ENCODE results near the gene USP20.

Gene USP20

DNA sequence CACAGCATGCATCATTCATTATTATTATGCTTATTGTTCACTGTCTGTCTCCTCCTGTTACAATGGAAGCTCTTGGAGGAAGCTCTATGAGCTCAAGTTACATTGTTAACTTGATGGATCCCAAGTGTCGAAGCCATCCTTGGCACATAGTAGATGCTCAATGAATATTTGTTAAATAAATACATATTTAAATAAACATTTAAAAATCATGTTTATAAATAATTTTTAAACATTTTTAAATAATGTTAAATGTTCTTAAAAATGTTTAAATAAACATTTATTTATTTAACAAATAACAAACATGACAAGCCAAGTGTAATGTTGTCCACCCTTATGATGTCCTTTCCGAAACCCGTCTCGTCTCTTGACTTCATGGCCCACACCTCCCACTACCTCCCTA, 69.5 kb downstream of the USP20 start:
- ATAC-seq (ENCODE audit: low read depth) (no peak), DNase-seq (ENCODE audit: low spot score) (no peak)
- Histone ChIP-seq H3K27me3 (ENCODE audit: insufficient read depth, poor library complexity, severe bottlenecking) (no peaks in the 10 kb centered on the region), H3K4me3 (ENCODE audit: severe bottlenecking) (no peak overlapping the region), H3K9me3 (ENCODE audit: severe bottlenecking) (no peaks in the 10 kb centered on the region), H3K27ac (ENCODE audit: poor library complexity, severe bottlenecking) (no peak overlapping the region), H3K4me1 (ENCODE audit: insufficient read depth, poor library complexity, severe bottlenecking) (peaks cover 2% of the 10 kb centered on the region), H3K36me3 (ENCODE audit: low read depth) (peaks cover 5% of the 10 kb centered on the region; the same call in 1 of the 2 replicates)
- TF ChIP-seq, protein P1, sequence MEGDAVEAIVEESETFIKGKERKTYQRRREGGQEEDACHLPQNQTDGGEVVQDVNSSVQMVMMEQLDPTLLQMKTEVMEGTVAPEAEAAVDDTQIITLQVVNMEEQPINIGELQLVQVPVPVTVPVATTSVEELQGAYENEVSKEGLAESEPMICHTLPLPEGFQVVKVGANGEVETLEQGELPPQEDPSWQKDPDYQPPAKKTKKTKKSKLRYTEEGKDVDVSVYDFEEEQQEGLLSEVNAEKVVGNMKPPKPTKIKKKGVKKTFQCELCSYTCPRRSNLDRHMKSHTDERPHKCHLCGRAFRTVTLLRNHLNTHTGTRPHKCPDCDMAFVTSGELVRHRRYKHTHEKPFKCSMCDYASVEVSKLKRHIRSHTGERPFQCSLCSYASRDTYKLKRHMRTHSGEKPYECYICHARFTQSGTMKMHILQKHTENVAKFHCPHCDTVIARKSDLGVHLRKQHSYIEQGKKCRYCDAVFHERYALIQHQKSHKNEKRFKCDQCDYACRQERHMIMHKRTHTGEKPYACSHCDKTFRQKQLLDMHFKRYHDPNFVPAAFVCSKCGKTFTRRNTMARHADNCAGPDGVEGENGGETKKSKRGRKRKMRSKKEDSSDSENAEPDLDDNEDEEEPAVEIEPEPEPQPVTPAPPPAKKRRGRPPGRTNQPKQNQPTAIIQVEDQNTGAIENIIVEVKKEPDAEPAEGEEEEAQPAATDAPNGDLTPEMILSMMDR (IDR thresholded peaks at IDR 0.05; ENCODE audit: poor library complexity, severe bottlenecking), result no peak

DNA sequence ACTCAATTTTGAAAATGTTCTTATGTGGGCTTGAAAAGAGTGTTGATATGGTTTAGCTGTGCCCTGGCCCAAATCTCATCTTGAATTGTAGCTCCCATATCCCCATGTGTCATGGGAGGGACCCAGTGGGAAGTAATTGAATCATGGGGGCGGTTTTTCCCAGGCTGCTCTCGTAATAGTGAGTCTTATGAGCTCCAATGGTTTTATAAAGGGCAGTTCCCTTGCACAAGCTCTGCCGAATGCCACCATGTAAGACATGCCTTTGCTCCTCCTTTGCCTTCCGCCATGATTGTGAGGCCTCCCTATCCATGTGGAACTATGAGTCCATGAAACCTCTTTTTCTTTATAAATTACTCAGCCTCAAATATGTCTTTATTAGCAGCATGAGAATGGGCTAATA, 71.0 kb downstream of the USP20 start:
- Histone ChIP-seq H3K9me3 (ENCODE audit: severe bottlenecking) (no peaks in the 10 kb centered on the region), H3K27ac (ENCODE audit: poor library complexity, severe bottlenecking) (no peak overlapping the region), H3K4me1 (ENCODE audit: insufficient read depth, poor library complexity, severe bottlenecking) (peaks cover 16% of the 10 kb centered on the region), H3K36me3 (ENCODE audit: low read depth) (peaks cover 5% of the 10 kb centered on the region; the same call in 1 of the 2 replicates), H3K4me3 (ENCODE audit: severe bottlenecking) (no peak overlapping the region), H3K27me3 (ENCODE audit: insufficient read depth, poor library complexity, severe bottlenecking) (no peaks in the 10 kb centered on the region)
- DNase-seq (ENCODE audit: low spot score), result no peak
- ATAC-seq (ENCODE audit: low read depth), result no peak
- TF ChIP-seq, protein P1 (IDR thresholded peaks at IDR 0.05; ENCODE audit: poor library complexity, severe bottlenecking), result no peak

GRCh38 chr9:129907201-129907600, 71.9 kb downstream of the USP20 start:
- TF ChIP-seq, protein P1 (IDR thresholded peaks at IDR 0.05; ENCODE audit: poor library complexity, severe bottlenecking), result no peak
- H3K27ac ChIP-seq (ENCODE audit: poor library complexity, severe bottlenecking), result no peak overlapping the region
- ATAC-seq (ENCODE audit: low read depth), result peak; percentile 28; the same call in 1 of the 3 replicates

GRCh38 chr9:129908906-129909305, 73.6 kb downstream of the USP20 start:
- Histone ChIP-seq H3K4me1 (ENCODE audit: insufficient read depth, poor library complexity, severe bottlenecking) (peaks cover 19% of the 10 kb centered on the region), H3K4me3 (ENCODE audit: severe bottlenecking) (no peak overlapping the region), H3K27me3 (ENCODE audit: insufficient read depth, poor library complexity, severe bottlenecking) (no peaks in the 10 kb centered on the region), H3K9me3 (ENCODE audit: severe bottlenecking) (no peaks in the 10 kb centered on the region), H3K27ac (ENCODE audit: poor library complexity, severe bottlenecking) (no peak overlapping the region), H3K36me3 (ENCODE audit: low read depth) (no peaks in the 10 kb centered on the region)
- ATAC-seq (ENCODE audit: low read depth) (no peak), DNase-seq (ENCODE audit: low spot score) (no peak)
- TF ChIP-seq, protein P1 (IDR thresholded peaks at IDR 0.05; ENCODE audit: poor library complexity, severe bottlenecking), result no peak

More at GRCh38 chr9:129907201-129907600, 71.9 kb downstream of the USP20 start:
- DNase-seq (ENCODE audit: low spot score), result no peak
- H3K4me3 ChIP-seq (ENCODE audit: severe bottlenecking), result no peak overlapping the region
- no peaks in the 10 kb centered on the region for H3K27me3 ChIP-seq (ENCODE audit: insufficient read depth, poor library complexity, severe bottlenecking)
- H3K4me1 ChIP-seq (ENCODE audit: insufficient read depth, poor library complexity, severe bottlenecking), result peaks cover 19% of the 10 kb centered on the region
- H3K9me3 ChIP-seq (ENCODE audit: severe bottlenecking), result no peaks in the 10 kb centered on the region
- H3K36me3 ChIP-seq (ENCODE audit: low read depth), result peaks cover under 1% of the 10 kb centered on the region; the same call in 1 of the 2 replicates

DNA sequence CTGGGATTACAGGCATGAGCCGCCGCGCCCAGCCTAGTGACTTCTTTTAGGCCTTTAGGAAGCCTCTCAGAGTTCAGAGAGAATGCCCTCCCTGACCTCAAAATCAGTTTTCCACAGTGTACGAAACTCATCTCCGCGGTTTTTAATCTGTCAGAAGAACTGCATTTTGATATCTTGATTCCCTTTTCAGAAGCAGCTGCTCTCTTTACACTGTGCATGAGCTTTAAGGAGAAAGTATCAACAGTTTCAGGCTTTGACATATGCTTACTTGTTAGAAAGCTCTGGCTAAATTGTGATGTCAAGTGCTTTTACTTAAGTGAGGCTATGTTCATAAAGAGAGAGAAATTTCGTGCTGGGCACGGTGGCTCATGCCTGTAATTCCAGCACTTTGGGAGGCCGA, 74.6 kb downstream of the USP20 start:
- DNase-seq (ENCODE audit: low spot score) (no peak), ATAC-seq (ENCODE audit: low read depth) (no peak)
- H3K4me3 ChIP-seq (ENCODE audit: severe bottlenecking), result no peak overlapping the region
- no peaks in the 10 kb centered on the region for H3K9me3 ChIP-seq (ENCODE audit: severe bottlenecking)
- no peaks in the 10 kb centered on the region for H3K27me3 ChIP-seq (ENCODE audit: insufficient read depth, poor library complexity, severe bottlenecking)
- TF ChIP-seq, protein P1 (IDR thresholded peaks at IDR 0.05; ENCODE audit: poor library complexity, severe bottlenecking), result no peak
- no peaks in the 10 kb centered on the region for H3K36me3 ChIP-seq (ENCODE audit: low read depth)
- peaks cover 19% of the 10 kb centered on the region for H3K4me1 ChIP-seq (ENCODE audit: insufficient read depth, poor library complexity, severe bottlenecking)
- H3K27ac ChIP-seq (ENCODE audit: poor library complexity, severe bottlenecking), result no peak overlapping the region
